AG09309 (cell line): ENCODE results near the gene RBX1.
A peak's percentile ranks its signal among the peaks of the same experiment; 100 is the strongest.

Experiments used
- DNase-seq: peaks from one replicate; pipeline ENCODE4 v3.0.0-alpha.2; 2010; ENCODE audit warnings: low read depth
- H3K4me3 ChIP-seq: 2 replicates; pipeline ENCODE4 v1.5.1; 2011; ENCODE audit warnings: mild to moderate bottlenecking, low read depth, low read length, moderate library complexity; ENCODE audit not compliant: control insufficient read depth
- TF ChIP-seq, protein P1 (sequence below): IDR thresholded peaks from 2 replicates; pipeline ENCODE4 v1.5.1; 2011; ENCODE audit warnings: mild to moderate bottlenecking, low read depth, low read length, inconsistent platforms; ENCODE audit not compliant: insufficient read depth, control insufficient read depth; ENCODE audit errors: missing control alignments

The RBX1 gene

DNA sequence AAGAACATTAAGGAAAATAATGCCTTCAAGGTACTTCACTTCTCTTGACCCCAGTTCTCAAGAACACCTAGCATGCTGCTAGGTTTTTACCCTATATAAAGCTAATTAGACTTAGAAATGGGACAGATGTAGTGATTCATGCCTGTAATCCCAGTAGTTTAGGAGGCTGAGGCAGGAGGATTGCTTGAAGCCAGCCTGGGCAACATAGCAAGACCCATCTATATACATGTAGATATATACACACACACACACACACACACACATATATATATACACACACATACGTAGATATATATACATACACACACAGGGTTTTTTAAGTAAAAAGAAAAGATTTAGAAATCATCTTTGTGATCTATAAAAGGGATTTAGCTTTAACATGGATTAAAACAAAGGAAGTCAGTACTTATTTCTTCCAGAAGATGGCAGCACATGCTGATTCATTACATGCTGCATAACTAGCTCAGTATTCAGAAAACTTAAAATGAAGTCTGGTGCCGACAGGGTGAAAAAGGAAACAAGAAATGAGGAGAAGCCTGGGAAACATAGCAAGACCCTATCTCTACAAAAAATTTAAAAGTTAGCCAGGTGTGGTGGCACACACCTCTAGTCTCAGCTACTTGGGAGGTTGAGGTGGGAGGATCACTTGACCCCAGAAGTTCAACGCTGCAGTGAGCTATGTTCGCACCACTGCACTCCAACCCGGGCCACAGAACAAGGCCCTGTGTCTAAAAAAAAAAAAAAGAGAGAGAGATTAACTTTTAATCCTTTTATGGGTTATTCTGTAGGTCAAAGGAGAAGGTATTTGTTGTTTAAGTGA is 28.5 kb upstream of the RBX1 start:
- DNase-seq = peak; percentile 29
- TF ChIP-seq, protein P1, sequence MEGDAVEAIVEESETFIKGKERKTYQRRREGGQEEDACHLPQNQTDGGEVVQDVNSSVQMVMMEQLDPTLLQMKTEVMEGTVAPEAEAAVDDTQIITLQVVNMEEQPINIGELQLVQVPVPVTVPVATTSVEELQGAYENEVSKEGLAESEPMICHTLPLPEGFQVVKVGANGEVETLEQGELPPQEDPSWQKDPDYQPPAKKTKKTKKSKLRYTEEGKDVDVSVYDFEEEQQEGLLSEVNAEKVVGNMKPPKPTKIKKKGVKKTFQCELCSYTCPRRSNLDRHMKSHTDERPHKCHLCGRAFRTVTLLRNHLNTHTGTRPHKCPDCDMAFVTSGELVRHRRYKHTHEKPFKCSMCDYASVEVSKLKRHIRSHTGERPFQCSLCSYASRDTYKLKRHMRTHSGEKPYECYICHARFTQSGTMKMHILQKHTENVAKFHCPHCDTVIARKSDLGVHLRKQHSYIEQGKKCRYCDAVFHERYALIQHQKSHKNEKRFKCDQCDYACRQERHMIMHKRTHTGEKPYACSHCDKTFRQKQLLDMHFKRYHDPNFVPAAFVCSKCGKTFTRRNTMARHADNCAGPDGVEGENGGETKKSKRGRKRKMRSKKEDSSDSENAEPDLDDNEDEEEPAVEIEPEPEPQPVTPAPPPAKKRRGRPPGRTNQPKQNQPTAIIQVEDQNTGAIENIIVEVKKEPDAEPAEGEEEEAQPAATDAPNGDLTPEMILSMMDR = peak; percentile 55

DNA sequence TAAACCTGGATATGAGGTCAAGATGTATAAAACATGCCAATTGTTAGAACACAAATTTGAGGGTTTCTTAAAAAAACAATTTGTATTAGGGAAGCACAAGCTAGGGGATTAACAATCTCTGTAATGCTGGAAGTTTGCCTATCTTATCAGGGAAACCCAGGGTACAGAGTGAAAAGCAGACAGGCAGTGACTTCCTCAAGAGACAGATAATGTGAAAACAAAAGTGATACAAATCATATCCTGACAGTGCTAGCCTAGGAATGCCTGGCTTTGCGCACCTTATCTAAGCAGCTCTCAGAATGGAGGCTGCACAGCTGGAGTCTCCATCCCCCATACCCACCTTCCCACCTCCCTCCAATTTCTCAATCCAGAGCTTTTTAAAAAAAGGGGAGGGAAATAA is 22.5 kb upstream of the RBX1 start:
- DNase-seq = no peak
- H3K4me3 ChIP-seq = no peak overlapping the region
- TF ChIP-seq, protein P1 = no peak

More for the DNA sequence above, 28.5 kb upstream of the RBX1 start:
- H3K4me3 ChIP-seq = no peak overlapping the region

DNA sequence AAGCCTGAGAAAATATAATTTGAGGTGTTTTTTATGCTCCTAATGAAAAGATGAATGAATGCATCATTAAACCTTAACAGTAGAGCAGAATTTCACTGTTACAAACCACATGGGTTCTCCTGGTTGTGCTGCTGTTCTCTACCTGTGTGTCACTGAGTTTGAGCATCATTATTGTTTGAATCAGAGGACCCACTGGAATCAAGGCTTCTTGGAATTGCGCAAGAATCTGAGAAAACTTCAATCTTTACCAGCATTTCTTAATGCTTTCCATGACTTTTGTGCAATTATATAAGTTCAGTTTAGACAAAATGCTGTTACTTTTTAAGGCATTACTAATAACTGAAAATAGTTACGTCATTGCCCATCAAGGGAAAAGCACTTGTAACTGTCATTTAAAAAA is 18.8 kb upstream of the RBX1 start:
- DNase-seq = no peak
- TF ChIP-seq, protein P1 = no peak

DNA sequence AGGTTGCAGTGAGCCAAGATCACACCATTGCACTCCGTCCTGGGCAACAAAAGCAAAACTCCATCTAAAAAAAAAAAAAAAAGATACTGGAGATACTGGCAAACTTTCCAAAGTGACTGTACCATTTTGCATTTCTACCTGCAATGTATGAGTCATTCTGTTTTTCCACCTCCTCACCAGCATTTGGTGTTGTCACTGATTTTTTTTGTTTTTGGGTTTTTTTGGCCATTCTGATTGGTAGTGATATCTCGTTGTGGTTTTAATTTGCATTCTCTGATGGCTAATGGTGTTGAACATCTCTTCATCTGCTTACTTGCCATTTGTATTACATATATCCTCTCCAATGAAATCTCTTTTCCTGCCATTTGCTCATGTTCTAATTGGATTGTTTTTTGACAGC is 12.0 kb upstream of the RBX1 start:
- TF ChIP-seq, protein P1 = no peak
- DNase-seq = no peak

More for the DNA sequence above, 18.8 kb upstream of the RBX1 start:
- H3K4me3 ChIP-seq = no peak overlapping the region

DNA sequence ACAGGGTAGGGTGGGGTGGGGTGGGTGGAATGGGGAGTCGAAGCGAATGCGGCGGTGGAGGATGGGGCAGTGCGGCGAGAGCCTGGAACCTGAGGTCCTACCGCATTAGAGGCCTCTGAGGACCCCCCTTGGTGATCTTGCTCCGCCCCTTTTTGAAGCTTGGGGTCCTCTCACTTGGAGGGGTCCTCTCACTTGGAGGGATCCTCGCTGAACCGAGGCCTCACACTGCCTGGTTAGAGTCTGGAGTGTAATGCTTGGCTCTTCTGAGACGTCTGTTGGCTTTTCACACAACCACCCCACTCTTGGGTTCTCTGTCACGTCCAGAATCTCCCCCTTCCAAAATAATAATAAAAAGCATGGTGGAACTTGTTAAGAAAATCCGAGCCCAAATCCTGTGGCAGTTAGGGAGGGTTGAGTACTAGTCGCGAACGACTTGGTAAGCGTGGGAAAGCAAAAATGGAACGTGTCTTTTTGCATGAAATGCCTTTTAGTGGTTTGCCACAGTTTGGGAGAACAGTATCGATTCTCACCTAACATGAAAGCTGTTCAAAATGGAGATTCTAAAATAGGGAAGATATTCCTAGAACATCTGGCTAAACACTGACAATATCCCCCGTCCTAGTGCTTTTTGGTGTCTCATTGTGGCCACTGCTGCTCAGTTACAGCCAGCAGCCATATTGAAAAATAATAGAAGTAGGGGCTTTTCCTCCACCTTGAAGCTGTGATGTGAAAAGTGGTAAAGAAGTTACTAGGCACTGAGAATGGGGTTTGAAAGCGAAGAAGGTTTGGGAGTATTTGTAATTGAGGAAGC is 822 bp downstream of the RBX1 start:
- TF ChIP-seq, protein P1 = no peak
- no peak for DNase-seq
- peak overlapping the region; percentile 64 for H3K4me3 ChIP-seq

More for the DNA sequence above, 12.0 kb upstream of the RBX1 start:
- no peak overlapping the region for H3K4me3 ChIP-seq

DNA sequence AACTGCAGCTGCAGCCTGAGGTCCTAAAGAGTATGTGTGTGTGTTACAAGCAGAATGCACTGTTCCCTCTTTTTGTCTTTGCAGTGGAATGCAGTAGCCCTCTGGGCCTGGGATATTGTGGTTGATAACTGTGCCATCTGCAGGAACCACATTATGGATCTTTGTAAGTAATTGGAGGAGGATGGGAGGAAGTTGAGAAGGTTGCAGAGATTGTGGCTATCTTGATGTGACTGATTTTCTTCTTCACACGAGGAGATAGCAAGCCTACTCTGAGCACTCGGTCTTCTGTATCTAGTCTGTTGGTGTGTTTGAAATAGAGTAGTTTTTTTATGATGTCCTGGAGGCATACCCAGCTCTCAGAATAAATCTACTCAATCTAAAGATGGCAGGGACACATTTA is 2.3 kb downstream of the RBX1 start:
- no peak for DNase-seq
- no peak overlapping the region for H3K4me3 ChIP-seq
- TF ChIP-seq, protein P1 = no peak
